Left ventricle myocardium superior (tissue), 1 donor: ENCODE measurements around the gene LRMDA. TPM values are rescaled to one million over a fixed set of nuclear protein-coding genes. Genes with fewer than 3 reads are reported as not detected.

ENCODE experiments used
- ATAC-seq: fragments of 200-7000 bp; cut with Tn5 transposase; one replicate; pipeline ENCODE4 v1.9.1; 2020; ENCODE audit warnings: mild to moderate bottlenecking, moderate library complexity
- DNase-seq: peaks from one replicate; pipeline ENCODE4 v3.0.0-alpha.2; 2020
- intact Hi-C: fragments of 100-400 bp; cut with micrococcal nuclease; formaldehyde crosslinking; loops from one replicate; pipeline ENCODE4 v1.11.0; 2022
- total RNA-seq: library from RNA; stranded (reverse); fragmentation: NEBNext Ultra II Directional; extraction: Animal tissue kit (Norgen Biotek cat#: 25700); gene quantifications from one replicate; pipeline ENCODE4 v1.2.1, GENCODE V29; 2021
- donor health status: DM: no; HTN: yes; CAD: no; lungs with severe emphysema.

LRMDA gene
- total RNA-seq, 1 donor from 2014 or later, result 23.1 TPM

GRCh38 chr10:75464478-75465449 lies 33.3 kb downstream of the LRMDA start:
- DNase-seq (no peak), ATAC-seq (no peak)
- intact Hi-C loops, result no loop called here

DNA sequence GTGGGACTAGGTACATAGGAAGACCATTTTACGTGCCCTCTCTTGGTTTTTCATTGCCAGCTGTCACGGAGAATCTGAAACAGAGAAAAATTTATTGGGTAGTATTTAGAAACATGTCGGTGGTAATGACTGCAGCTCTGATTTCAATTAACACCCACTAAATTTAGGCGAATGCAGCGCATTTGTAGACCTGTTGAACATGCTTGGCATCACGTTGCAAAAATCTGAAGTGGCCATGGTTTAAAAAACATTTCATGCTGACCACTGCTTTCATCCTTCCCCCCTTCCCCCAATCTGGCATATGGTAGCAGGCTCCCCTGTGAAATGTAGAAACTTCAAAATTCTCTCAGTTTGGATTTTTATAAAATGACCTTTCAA lies 34.0 kb downstream of the LRMDA start:
- DNase-seq, result no peak
- intact Hi-C loops, result no loop called here
- no peak for ATAC-seq

DNA sequence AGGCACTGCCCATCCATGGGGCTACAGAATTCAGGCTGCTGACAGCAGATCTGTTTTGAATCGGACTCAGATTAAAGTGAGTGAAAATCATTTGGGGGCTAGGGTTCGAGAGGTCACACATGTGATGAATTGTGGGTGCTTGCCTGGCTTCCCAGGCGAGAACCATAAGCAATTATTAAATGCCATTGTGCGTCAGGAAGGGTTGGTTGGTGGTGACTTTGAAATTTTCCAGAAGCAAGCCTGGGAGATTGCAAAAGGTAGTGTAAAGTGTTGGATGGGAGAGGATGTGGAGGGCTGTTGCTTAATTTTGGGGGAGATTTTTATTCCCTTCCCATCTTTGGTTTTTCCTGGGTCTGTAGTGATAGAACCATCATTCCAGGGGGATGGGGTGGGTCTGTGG lies 34.6 kb downstream of the LRMDA start:
- ATAC-seq (no peak), DNase-seq (no peak)
- intact Hi-C loops, result no loop called here

GRCh38 chr10:75466886-75467285 lies 35.5 kb downstream of the LRMDA start:
- intact Hi-C loops, result no loop called here
- no peak for DNase-seq
- no peak for ATAC-seq

GRCh38 chr10:75468612-75469005 lies 37.2 kb downstream of the LRMDA start:
- peak; percentile 26 for ATAC-seq
- intact Hi-C loops, result no loop called here

GRCh38 chr10:75469006-75469616 lies 37.7 kb downstream of the LRMDA start:
- ATAC-seq, result peak; percentile 90
- DNase-seq, result no peak
- intact Hi-C loops, result no loop called here

More at GRCh38 chr10:75468612-75469005, 37.2 kb downstream of the LRMDA start:
- DNase-seq, result peak; percentile 58

DNA sequence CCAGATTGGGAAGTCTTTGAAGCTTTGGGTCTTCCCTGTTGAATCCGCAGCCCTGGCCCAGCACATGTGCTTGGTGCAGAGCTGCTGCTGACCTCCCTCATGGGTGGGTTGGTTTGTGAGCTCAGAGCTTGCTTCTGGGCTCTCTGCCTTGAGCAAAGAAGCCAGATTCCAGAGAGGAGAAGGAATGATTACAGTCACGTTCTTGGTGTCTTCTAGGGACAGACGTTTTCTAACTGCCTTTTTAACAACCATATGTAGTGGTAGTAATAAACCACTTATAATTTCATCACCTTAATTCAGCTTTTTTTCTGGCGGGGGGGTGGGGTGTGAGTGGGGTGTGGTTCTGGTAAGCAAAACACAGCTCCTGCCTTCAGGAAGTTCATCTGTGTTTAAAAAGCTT lies 39.5 kb downstream of the LRMDA start:
- peak; percentile 45 for ATAC-seq
- DNase-seq, result no peak
- intact Hi-C loops, result no loop called here

DNA sequence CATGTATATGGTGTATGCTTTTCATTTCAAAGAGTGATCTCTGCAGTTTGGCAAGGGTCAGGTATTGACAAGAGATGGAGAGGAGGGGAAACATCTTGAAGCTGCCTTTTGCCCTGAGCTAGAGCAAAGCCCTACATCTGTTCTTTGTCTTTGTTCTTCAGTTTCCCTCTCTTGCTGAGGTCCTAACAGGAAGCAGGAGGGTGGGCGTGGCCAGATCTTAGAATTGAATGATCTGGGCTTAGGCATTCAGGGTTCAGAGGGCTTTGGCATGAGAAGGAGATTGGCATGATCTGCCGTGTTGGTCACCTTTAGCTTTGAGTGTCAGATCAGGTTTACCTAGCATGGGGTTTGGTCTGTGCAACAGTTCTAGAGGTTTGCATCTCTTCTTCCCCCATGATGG lies 41.3 kb downstream of the LRMDA start:
- ATAC-seq (no peak), DNase-seq (no peak)
- intact Hi-C loops, result no loop called here

GRCh38 chr10:75474106-75474505 lies 42.7 kb downstream of the LRMDA start:
- ATAC-seq (no peak), DNase-seq (no peak)
- intact Hi-C loops, result no loop called here

DNA sequence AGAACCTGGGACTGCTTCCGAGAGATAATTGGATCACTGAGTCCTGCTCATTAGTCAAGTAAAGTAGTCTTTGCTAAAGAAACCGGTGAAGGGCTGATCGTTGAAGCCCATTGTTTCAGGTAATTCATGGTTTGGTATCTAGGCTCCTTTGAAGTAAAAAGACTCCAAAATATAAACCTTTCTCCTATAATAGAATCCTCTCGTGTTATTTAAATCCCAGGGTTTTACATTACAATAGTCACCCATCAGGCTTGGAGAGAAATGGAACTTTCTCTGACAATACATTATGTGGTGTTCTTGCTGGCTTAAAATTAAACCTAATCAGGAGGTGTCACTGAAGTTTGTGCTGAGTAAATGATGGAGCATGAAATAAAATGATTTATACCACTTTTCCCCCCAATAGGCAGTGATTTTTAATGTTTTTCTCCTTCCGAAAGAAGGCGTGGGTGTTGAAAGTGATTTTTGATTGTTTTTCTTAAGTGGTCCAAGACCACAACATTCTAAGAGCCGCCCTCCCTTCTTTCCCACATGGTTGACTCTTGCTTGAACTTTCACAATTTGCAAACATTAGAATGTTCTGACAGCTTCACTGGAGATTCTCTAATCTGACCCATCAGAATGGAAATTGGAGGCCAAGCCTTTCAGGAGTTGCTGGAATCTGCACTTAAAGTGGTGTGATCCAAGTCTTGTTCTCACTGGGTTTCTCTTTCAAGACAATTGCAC lies 44.2 kb downstream of the LRMDA start:
- ATAC-seq, result peak; percentile 20
- intact Hi-C loops, result no loop called here
- no peak for DNase-seq

DNA sequence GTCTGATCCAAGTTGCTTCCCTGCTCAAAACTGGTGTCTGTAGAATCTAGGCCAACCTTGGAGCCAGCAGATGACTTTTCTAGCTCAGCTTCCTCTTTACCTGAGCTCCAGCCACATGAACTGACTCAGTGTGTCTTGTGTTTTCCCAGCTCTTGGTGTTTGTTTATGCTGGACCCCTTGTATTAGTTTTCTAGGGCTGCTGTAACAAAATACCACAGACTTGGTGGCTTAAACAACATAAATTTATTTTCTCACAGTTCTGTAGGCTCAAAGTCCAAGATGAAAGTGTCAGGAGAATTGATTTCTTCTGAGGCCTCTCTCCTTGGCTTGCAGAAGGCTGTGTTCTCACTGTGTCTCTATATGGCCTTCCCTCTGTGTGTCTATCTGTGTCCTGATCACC lies 45.1 kb downstream of the LRMDA start:
- DNase-seq (no peak), ATAC-seq (no peak)

DNA sequence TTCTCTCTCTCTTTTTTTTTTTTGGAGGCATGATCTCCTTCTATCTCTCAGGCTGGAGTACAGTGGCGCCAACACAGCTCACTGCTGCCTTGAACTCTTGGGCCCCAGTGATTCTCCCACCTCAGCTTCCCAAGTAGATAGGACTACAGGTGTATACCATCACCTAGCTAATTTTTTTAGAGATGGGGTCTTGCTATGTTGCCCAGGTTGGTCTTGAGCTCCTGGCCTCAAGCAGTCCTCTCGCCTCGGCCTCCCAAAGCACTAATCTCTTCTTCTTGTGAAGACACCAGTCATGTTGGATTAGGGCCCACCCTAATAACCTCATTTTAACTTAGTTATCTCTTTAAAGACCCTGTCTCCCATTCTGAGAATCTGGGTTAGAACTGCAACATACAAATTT lies 45.6 kb downstream of the LRMDA start:
- intact Hi-C loops, result no loop called here
- DNase-seq (no peak), ATAC-seq (no peak)

More for the DNA sequence above, 45.1 kb downstream of the LRMDA start:
- intact Hi-C loops, result no loop called here

DNA sequence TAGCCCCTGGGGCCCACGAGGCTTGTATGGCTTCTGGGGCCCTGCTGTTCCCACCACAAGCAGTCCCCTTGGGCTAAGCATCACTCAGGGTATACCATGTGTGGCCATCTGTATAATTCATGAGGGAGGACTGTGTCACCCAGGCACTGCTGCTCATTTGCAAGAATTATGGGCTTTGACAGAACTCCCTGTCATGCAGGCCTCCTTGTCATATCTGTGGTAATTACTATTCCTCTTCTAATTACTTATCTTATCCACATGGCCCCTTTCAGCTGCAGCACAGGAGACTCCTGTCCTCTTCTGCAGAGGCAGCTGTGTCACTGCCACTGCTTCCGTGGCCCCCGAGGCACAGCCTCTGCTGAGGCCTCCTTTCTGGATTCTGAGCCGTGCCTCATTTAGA lies 46.3 kb downstream of the LRMDA start:
- intact Hi-C loops, result no loop called here
- DNase-seq (no peak), ATAC-seq (no peak)

- ATAC-seq, result no peak
- no peak for DNase-seq
- intact Hi-C loops, result no loop called here
Measured at GRCh38 chr10:75480374-75480773, 49.0 kb downstream of the LRMDA start.

DNA sequence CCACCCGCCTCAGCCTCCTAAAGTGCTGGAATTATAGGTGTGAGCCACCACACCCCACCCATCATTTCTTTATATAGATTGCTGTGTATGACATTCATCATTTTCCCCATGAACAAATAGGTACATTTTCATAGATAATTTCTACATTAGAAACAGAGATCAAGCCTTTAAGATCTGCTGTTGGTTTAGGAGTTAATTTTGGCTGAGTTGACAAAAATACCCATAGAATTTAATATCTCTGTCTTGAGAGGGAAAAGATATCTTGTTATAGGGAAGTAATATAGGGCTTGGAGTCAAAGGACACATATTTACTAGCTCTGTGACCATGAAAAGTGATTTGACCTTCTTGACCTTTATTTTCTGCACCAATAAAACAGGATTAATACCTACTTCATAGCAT lies 51.8 kb downstream of the LRMDA start:
- DNase-seq (no peak), ATAC-seq (no peak)
- intact Hi-C loops, result no loop called here

- no peak for ATAC-seq
- DNase-seq, result no peak
- intact Hi-C loops, result no loop called here
Measured at GRCh38 chr10:75484717-75485116, 53.3 kb downstream of the LRMDA start.

DNA sequence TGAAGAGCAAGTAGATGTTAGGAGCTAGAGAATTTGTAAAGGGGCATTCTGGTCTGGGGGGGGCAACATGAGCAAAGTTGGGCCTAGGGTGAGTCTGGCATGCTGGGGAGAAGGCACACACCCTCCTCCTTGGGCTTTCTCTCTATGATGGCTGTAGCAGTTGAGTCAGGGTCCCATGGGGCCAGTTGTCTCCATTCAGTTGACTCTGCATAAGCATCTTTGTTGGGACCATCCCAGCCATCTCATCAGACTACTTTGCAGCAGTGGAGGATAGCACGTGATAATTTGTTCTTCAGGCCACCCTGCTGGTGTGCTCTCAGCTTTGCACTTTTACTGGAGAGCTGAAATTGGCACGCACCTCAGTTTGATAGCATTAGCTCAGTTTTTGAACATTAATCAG lies 55.2 kb downstream of the LRMDA start:
- DNase-seq (no peak), ATAC-seq (no peak)
- intact Hi-C loops, result no loop called here

DNA sequence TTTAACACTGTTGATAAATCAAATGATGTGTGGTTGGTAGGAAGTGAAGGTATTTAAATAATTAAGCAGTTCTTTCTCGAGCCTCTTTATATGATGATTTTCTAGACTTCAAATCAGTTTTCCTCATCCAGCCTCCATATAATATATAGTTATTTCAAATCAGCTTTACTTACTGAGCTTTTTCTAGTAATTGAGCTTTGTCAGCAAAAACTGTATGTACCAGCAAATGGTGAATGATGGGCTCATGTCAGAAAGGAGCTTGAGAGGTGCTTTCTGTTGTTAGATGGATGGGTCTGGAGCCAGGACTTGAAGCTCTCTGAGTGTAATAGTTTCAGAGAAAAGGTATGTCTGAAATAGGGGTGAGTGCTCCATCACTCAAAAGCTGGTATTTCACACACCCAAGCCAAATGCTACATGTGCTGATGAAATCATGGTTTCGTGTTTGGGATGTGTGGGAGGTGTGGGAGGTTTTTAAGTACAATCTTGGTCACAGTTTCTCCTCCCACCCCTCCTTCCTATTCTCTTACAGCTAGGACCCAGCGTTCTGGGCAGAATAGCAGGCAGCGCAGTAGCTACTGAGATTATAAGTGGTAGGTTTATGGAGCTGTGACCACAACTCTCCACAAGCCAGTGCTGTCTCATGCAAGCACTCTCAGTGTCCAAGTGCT lies 55.8 kb downstream of the LRMDA start:
- no peak for DNase-seq
- ATAC-seq, result no peak
- intact Hi-C loops, result no loop called here

GRCh38 chr10:75487755-75488125 lies 56.3 kb downstream of the LRMDA start:
- DNase-seq (no peak), ATAC-seq (no peak)
- intact Hi-C loops, result no loop called here
